HG02970 (cell line): ENCODE measurements around the gene FSTL4.

ENCODE experiments used
- ATAC-seq: cut with Tn5 transposase; IDR thresholded peaks from one replicate; pipeline ENCODE4 v1.9.1; 2021; ENCODE audit warnings: mild to moderate bottlenecking, moderate library complexity, moderate number of reproducible peaks; ENCODE audit not compliant: unreplicated experiment, low FRiP score

Gene FSTL4

GRCh38 chr5:133333326-133334150, 278.8 kb downstream of the FSTL4 start:
- no peak for ATAC-seq

DNA sequence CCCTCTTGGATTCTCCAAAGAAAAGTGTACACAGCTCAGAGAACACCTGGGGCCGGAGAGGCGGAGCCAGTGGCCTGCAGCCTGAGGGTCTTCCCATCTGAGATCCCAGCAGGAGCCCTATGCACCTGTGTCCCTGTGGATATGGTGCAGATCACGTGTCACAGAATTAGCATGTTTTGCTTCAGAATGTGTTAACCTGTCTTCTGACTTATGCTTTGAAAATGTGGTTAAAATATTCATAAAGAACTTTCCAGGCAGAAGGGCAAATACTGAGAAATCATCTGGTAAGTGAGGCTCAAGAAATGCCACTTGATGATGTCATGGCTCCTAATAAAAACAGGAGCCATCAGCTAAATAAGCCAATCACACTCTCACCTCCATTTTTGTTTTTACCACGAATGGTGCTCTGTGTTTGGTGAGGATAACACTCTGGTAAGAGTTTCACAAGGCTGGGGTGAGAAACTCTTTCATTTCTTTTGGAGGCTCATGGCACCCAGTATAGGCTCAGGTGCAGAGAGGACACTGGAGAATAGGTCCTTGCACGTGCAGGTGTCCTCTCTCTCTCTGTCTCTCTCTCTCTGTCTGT, 279.8 kb downstream of the FSTL4 start:
- no peak for ATAC-seq

DNA sequence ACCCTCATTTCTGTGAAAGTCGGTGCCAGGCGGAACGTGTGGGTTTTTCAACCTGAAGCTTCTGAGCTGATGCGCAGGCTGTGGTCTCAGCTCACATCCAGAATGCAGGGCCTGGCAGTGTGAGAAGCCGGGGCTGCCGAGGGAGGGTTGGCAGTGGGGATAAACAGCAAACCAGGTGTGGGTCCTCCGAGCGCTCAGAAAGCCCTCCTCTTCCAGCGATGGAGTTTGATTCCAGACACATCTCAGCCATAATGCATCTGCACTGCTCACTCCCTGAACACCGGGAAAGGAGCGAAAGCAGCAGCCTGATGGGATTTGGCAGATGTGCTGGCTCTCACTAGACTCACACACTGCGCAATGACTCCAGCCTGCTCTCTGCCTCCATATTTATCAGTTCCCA, 280.4 kb downstream of the FSTL4 start:
- no peak for ATAC-seq

- ATAC-seq, result no peak
Measured at GRCh38 chr5:133330956-133331355, 281.4 kb downstream of the FSTL4 start.

DNA sequence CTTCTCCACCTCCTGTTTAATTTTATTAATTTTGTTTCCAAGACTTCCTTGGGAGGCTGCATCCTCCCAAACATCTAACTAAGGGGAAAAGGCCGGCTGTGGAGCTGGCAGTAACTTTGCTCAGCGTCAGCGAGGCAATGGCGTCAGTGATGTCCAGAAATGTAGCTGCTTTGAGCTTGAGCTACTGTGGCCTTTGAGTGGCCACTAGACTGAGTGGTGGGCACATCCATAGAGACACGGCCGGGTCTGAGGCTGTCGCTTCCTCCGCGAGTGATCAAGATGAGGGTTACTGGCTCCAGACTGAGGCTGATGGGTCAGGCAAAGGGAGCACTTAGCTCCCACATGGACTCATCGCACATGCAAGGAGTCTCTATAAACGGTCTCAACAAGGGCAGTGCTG, 283.5 kb downstream of the FSTL4 start:
- no peak for ATAC-seq

DNA sequence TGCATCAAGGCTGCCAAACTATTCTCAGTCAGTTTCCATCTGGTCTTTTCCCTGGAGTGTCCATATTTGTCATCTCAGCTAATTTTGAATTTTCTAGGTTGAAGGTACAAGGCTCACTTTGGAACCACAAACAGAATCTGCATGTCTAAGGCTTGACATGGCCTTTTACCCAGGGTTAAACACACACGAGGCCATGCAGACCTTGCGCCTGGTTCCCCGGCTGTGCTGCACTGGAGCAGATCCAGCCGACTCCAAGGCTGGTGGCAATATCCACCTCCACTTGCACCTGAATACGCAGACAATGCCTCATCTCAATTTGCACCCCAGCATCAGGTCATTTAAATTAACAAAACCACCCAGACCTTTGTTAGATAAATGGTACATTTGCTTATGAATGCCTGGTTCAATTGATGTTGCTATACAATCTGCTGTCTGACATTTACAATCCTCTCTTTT, 284.4 kb downstream of the FSTL4 start:
- ATAC-seq, result no peak

DNA sequence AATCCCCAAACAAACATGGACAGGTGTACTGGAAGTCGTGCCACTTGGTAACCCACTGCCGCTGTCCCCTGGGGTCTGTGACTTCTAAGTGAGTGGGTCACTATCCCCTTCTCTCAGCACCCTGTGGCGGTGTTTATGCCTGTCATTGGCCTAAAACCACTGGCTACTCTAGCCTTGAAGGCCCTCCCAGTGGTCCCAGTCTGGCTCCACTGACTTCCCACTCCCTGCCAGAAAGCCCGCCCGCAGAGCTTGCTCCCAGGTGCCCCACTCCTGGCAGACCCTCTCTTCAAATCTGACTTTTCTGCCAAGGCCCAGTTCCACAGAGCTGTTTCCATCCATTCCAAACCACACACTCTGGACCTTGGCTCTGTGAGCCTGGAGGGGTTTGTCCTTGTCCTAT, 286.0 kb downstream of the FSTL4 start:
- no peak for ATAC-seq

- ATAC-seq, result no peak
Measured at GRCh38 chr5:133325864-133326263, 286.5 kb downstream of the FSTL4 start.

DNA sequence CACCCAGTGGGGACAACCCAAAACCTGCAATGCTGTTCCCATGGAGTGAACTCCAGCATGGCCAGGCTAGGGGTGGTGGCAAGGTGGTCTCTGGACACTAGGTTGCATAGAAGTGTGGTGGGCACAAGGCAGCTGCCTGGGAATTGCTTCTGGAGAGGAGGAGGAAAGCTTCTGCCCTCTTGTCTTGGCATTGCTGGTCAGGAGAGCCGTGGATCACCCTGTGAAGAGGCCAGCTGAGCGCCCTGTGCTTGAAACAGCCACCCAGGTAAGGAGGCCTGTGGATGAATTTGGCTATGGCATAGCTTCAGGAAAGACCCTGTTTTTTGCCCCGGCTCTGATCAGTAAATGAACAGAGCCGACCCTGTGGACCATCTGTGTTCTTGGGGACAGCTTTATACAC, 287.4 kb downstream of the FSTL4 start:
- no peak for ATAC-seq

DNA sequence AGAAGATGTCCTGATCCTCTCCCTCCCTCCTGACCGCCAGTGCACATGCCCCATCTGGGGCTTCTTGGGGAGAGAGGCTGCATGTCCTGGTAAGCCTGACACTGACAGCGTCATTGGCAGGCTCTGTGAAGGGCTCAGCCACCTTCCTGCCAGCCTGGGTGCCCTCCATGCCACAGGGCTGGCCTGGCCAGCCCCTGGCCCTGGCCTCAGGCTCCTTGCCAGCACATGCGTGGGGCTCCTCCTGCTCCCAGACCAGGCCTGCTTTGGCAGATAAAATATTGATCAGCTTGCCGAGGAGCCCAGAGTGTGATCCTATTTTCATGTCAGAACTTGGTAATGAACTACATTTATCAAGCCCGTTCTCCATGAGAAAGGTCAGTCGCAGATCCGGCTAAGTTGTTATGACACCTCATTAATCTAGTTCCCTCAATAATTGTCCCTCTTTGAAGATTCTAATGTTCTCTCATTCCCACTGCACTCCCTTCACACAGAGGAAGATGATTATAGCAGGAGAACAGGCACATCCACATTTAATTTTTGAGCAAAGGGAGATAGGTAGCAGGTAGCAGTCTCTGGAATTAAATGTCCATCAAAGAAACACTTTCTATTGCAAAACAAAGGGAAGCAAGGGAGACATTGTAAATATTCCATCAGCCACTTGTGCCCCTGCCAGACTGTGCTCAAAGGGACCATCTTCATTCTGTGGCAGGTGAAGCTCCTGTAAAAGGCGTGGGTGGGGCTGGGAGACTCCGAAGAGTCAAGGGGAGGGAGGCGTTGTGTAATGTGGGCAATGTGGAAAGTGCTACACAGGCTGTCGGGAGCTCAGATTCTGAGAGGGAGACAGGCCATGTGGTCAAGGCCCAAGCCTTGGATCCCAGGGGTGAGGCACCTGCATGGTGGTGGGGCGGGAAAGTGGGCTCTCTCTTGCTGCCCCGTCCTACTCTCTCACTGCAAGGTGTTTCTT, 288.6 kb downstream of the FSTL4 start:
- no peak for ATAC-seq

- ATAC-seq, result no peak
Measured at GRCh38 chr5:133322743-133323142, 289.6 kb downstream of the FSTL4 start.

DNA sequence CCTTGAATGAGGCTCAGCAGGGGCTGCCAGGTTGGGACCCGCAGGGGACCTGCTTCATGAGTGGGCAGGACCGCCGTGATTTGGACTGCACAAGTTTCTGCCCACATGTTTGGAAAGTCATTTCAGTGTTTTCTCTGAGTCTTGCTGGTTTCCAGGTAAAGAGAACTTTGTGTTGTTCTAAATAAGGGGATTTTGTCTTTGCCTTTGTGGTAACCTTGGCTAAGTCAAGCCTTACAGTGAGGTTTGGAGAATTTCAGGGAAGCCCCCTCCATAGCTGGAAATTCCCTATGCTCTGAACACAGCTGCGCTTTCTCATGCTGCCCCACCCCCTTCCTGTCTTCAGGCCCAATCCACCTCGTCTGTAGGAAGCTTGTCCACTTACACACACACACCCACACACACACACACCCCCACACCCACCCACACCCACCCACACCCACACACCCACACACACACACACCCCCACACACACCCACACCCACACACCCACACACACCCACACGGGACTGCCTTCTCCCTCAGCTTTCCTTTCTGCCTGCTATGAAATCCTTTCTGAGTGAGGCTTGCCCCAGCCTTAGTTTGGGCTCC, 290.4 kb downstream of the FSTL4 start:
- ATAC-seq, result no peak

DNA sequence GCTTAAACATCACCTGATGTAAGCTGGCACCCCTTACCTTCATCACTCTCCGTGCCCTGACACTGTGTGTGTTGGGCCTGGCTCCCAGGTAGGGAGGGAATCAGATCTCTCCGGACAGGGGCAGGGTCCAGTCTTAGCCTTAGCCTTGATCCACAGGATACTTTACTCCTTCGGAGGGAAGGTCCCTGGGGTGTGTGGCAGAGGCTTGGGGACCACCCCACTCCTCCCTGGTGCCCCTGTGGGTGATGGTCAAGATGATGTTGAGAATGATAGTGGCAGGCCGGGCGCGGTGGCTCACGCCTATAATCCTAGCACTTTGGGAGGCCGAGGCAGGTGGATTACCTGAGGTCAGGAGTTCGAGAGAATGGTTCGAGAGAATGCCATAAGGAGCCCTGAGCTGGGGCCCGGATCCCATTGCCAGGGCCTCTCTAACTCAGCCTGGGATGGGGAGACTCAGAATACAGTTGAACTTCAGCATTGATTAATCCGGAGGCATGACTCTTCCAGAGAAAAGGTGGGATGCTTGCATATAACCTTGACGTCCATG, 291.0 kb downstream of the FSTL4 start:
- ATAC-seq, result no peak

GRCh38 chr5:133319905-133320520, 292.3 kb downstream of the FSTL4 start:
- ATAC-seq, result no peak

DNA sequence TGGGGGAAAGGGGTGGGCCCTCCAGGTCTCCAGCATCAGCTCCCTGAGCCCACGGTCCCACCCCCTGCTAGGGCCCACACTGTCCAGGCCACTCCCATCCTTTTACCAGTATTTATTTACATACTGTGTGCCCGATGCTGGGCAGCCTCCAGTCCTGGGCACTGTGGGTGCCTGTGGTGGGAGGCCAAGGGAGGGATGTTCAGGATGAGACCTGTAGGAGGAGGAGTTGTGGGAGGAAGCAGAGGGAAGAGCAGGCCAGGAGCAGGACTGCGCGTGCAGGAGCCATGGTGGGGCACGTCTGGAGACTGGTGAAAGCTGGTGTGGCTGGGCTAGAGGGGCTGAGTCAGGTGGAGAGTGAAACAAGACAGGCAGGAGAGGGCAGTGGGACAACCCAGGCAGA, 293.1 kb downstream of the FSTL4 start:
- no peak for ATAC-seq

DNA sequence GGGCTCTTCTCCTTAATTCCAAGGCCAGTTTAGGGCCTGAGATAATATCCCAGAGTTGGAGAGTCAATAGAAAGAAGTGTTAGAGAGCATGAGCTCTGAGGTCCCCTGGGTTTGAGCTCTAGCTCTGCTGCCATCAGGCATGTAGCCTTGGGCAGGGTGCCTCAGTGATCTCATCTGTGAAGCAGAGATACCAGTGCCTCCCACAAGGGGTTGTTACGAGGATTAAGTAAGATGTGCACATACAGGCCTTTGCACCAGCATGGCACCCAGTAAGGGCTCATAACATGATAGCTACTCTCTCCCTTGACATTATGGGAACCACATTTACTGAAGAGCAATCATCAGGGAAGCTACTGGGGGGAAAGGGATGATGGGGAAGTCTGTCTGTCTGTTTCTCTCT, 294.8 kb downstream of the FSTL4 start:
- no peak for ATAC-seq

DNA sequence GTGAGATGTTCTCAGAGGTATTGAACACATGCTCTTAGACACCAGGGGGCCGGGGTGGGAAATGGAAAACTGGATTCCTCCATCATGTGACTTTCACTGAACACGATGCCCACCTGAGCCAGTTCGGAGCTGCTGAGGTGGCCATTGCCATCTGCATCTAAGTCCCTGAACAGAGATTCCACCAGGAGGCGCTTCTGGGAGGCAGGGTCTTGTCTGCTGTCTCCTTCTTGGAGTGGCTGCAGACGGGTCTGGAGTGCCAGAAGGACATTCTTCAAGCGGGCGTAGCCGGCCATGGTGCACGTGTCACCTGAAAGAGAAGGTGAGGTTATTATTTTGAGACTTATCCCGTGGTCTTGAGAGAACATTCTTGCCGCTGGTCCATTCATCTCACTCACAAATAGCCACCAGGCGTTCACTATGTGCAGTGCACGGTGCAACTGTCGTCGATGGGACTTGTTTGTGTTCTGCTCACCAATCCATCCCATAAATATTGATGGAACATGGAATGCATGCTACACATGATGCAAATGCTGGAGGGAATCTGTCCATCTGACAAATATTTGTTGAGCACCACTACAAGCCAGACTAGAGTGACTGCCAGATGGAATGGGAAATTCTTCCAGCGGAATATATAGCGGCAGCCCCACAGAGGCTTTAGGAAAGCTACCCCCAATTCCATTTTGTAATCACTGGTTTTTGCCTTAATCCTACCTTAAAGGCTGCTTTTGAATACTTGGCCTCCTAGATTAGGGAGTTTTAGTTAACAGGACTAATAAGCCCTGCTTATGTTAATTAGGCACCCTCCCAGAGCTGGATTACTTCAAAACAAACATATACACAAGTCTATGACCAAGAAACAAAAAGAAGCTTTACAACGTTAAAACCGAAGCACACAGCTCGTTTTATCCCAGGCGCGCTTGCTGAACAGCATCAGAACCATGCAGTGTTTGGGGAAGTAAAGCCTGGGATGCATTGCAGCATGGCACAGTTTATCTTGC, 295.7 kb downstream of the FSTL4 start:
- no peak for ATAC-seq

DNA sequence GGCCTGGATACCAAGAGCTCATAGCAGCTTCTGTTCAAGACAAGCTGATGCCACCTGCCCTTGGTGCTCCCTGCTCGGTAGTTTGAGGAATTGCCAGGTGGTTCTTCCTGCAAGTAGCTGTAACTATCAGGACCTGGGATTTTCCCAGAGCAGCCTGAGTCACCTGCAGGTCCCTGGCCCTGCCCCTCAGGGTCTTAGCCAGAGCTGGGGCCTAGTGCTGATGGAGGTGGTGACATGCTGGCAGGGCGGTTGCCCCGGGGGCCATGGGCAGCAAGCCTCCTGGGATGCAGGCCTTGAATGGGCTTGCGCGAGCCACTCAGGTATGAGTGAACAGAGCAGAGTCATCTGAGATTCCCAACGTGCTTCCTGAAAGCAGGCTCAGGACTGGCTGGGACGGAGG, 298.3 kb downstream of the FSTL4 start:
- no peak for ATAC-seq

GRCh38 chr5:133311176-133311575, 301.2 kb downstream of the FSTL4 start:
- ATAC-seq, result no peak
